Left renal pelvis (tissue), 4 donors: Measurements from ENCODE around the gene NXT1. TPM values are rescaled to one million over a fixed set of nuclear protein-coding genes. Genes with fewer than 3 reads are reported as not detected.
A peak's percentile ranks its signal among the peaks of the same experiment; 100 is the strongest.
"Not testable (repeated sequence)": the region's sequence is repeated elsewhere in the genome, so short reads cannot be mapped to it uniquely, and the experiment has no call there.

Experiments
- DNase-seq, 4 donors: peaks; one replicate each; pipeline ENCODE4 v3.0.0-alpha.2; 2013; ENCODE audit warnings: low read depth in 4 of 4, low spot score in 3 of 4
- polyA plus RNA-seq, 4 donors: library from polyadenylated mRNA; unstranded; fragments of 120-200 nt; gene quantifications; one replicate each; pipeline ENCODE4 v1.2.1, GENCODE V29; 2013; ENCODE audit not compliant: insufficient read length in 4 of 4

The NXT1 gene
- 10 to 100 TPM; 18.0 to 23.2 (median 20.6) TPM for polyA plus RNA-seq

- peak; percentile 94 to 98 (median 96) for DNase-seq
Observed at GRCh38 chr20:23350196-23350903, at the start of gene NXT1. TSS of gene NXT1 (plus strand) at chr20:23350791. CDS start at chr20:23354042, 3,251 bp downstream.

- DNase-seq, result no peak
Observed at GRCh38 chr20:23301436-23302050, 49.0 kb upstream of the NXT1 start.

GRCh38 chr20:23302386-23302785 is 48.2 kb upstream of the NXT1 start:
- no peak for DNase-seq

- DNase-seq, result no peak
Observed at GRCh38 chr20:23302801-23303200, 47.8 kb upstream of the NXT1 start.

GRCh38 chr20:23303325-23304102 is 47.1 kb upstream of the NXT1 start:
- no peak for DNase-seq

- no peak for DNase-seq
Observed at GRCh38 chr20:23304616-23305015, 46.0 kb upstream of the NXT1 start.

GRCh38 chr20:23305098-23305497 is 45.5 kb upstream of the NXT1 start:
- no peak for DNase-seq

- DNase-seq, result not testable (repeated sequence)
Observed at GRCh38 chr20:23307393-23307792, 43.2 kb upstream of the NXT1 start.

GRCh38 chr20:23308024-23308423 is 42.6 kb upstream of the NXT1 start:
- no peak for DNase-seq

GRCh38 chr20:23308908-23309307 is 41.7 kb upstream of the NXT1 start:
- no peak for DNase-seq

- DNase-seq, result no peak
Observed at GRCh38 chr20:23309781-23310180, 40.8 kb upstream of the NXT1 start.

GRCh38 chr20:23311947-23312506 is 38.6 kb upstream of the NXT1 start:
- no peak for DNase-seq

GRCh38 chr20:23313271-23313670 is 37.3 kb upstream of the NXT1 start:
- DNase-seq, result no peak

- no peak for DNase-seq
Observed at GRCh38 chr20:23314699-23315098, 35.9 kb upstream of the NXT1 start.

GRCh38 chr20:23315099-23315498 is 35.5 kb upstream of the NXT1 start:
- DNase-seq, result no peak

GRCh38 chr20:23316626-23317025 is 34.0 kb upstream of the NXT1 start:
- no peak for DNase-seq

- DNase-seq, result no peak
Observed at GRCh38 chr20:23317081-23317480, 33.5 kb upstream of the NXT1 start.

GRCh38 chr20:23318347-23318746 is 32.2 kb upstream of the NXT1 start:
- no peak for DNase-seq

- no peak for DNase-seq
Observed at GRCh38 chr20:23320317-23320716, 30.3 kb upstream of the NXT1 start.

- no peak for DNase-seq
Observed at GRCh38 chr20:23325107-23325506, 25.5 kb upstream of the NXT1 start.

- no peak for DNase-seq
Observed at GRCh38 chr20:23326774-23327173, 23.8 kb upstream of the NXT1 start.
